ENCODE results near the gene TRIAP1.

- TF ChIP-seq POLR2A (IDR thresholded peaks at IDR 0.05) = no peak
- TF ChIP-seq CTCF (IDR thresholded peaks at IDR 0.05 in 4 of 5, conservative IDR thresholded peaks at IDR 0.05 in 1 of 5) = no peak
These were observed 44.1 kb upstream of the TRIAP1 start for GRCh38 chr12:120490325-120490724.
